HG02571 (cell line): ENCODE results near the gene IMPDH1.

Experiments used
- ATAC-seq: cut with Tn5 transposase; IDR thresholded peaks from one replicate; pipeline ENCODE4 v1.9.1; 2021; ENCODE audit warnings: mild to moderate bottlenecking, moderate library complexity; ENCODE audit not compliant: unreplicated experiment

IMPDH1 gene

GRCh38 chr7:128406314-128407232, 3.2 kb downstream of the IMPDH1 start:
- ATAC-seq: no peak

GRCh38 chr7:128405471-128406313, 4.1 kb downstream of the IMPDH1 start:
- no peak for ATAC-seq

- ATAC-seq: no peak
These were observed 4.8 kb downstream of the IMPDH1 start for GRCh38 chr7:128404886-128405470.

- no peak for ATAC-seq
These were observed 5.6 kb downstream of the IMPDH1 start for GRCh38 chr7:128404143-128404681.

- no peak for ATAC-seq
These were observed 6.1 kb downstream of the IMPDH1 start for GRCh38 chr7:128403676-128404075.

GRCh38 chr7:128402356-128402755, 7.4 kb downstream of the IMPDH1 start:
- no peak for ATAC-seq

- ATAC-seq: no peak
These were observed 9.2 kb downstream of the IMPDH1 start for GRCh38 chr7:128400566-128400965.

- no peak for ATAC-seq
These were observed 9.8 kb downstream of the IMPDH1 start for GRCh38 chr7:128399991-128400390.

- no peak for ATAC-seq
These were observed 11.0 kb downstream of the IMPDH1 start for GRCh38 chr7:128398841-128399135.

GRCh38 chr7:128398016-128398840, 11.6 kb downstream of the IMPDH1 start:
- ATAC-seq: no peak

- ATAC-seq: no peak
These were observed 13.4 kb downstream of the IMPDH1 start for GRCh38 chr7:128396357-128396756.

- no peak for ATAC-seq
These were observed 14.0 kb downstream of the IMPDH1 start for GRCh38 chr7:128395748-128396147.

GRCh38 chr7:128394904-128395496, 14.8 kb downstream of the IMPDH1 start:
- ATAC-seq: no peak

GRCh38 chr7:128393526-128394330, 16.1 kb downstream of the IMPDH1 start:
- ATAC-seq: no peak

- ATAC-seq: no peak
These were observed 17.1 kb downstream of the IMPDH1 start for GRCh38 chr7:128392446-128393327.

GRCh38 chr7:128391805-128392204, 18.0 kb downstream of the IMPDH1 start:
- no peak for ATAC-seq

- ATAC-seq: no peak
These were observed 18.8 kb downstream of the IMPDH1 start for GRCh38 chr7:128390871-128391565.
